Heart right ventricle (tissue), 16 donors: ENCODE data around the gene SGSH. TPM values are rescaled to one million over a fixed set of nuclear protein-coding genes. Genes with fewer than 3 reads are reported as not detected.

ENCODE experiments used
- ATAC-seq, 8 donors: fragments of 200-7000 bp; cut with Tn5 transposase; one replicate each; pipeline ENCODE4 v1.9.1; 2020; ENCODE audit warnings: mild to moderate bottlenecking in 8 of 8, moderate library complexity in 8 of 8, moderate number of reproducible peaks in 1 of 8
- DNase-seq, 2 donors: peaks; one replicate each; pipeline ENCODE4 v3.0.0-alpha.2; 2020
- H3K27ac ChIP-seq, 10 donors: fragments of 200-600 bp; sonication (generic) in 2 of 10; one replicate each; pipeline versions ENCODE4 v1.5.0 to v1.8.0; 2020 to 2022; ENCODE audit warnings: mild to moderate bottlenecking in 3 of 10
- H3K27me3 ChIP-seq, 7 donors: fragments of 200-600 bp; one replicate each; pipeline ENCODE4 v1.8.0; 2021 to 2022; ENCODE audit warnings: mild to moderate bottlenecking in 2 of 7
- H3K36me3 ChIP-seq, 9 donors: fragments of 200-600 bp; sonication (generic) in 1 of 9; one replicate each; pipeline versions ENCODE4 v1.5.0 to v1.8.0; 2020 to 2022; ENCODE audit warnings: mild to moderate bottlenecking in 2 of 9
- H3K4me1 ChIP-seq, 9 donors: fragments of 200-600 bp; sonication (generic) in 1 of 9; one replicate each; pipeline versions ENCODE4 v1.5.0 to v1.8.0; 2020 to 2022; ENCODE audit warnings: mild to moderate bottlenecking in 4 of 9
- H3K4me3 ChIP-seq, 10 donors: fragments of 200-600 bp; sonication (generic) in 2 of 10; one replicate each; pipeline versions ENCODE4 v1.5.0 to v1.8.0; 2020 to 2022; ENCODE audit warnings: mild to moderate bottlenecking in 7 of 10, moderate library complexity in 2 of 10
- H3K9me3 ChIP-seq, 11 donors: fragments of 200-600 bp in 10 of 11; sonication (generic) in 2 of 11; one replicate each; pipeline versions ENCODE4 v1.5.0 to v1.8.0; 2013 to 2022; ENCODE audit warnings: mild to moderate bottlenecking in 2 of 11, control low read depth in 1 of 11, moderate library complexity in 1 of 11
- WGBS, 2 donors: extraction: QIAGEN DNeasy Blood & Tissue Kit; methylation state at CpG; one replicate each; pipeline ENCODE4 v1.1.7; 2013; ENCODE audit warnings: inconsistent platforms in 1 of 2; 5-methylcytosine and 5-hydroxymethylcytosine counted together
- intact Hi-C, 10 donors: fragments of 100-400 bp; cut with DNase I; formaldehyde crosslinking; loops; one replicate each; pipeline versions ENCODE4 v1.11.1 to v1.14.2; 2022
- polyA plus RNA-seq, 2 donors: library from polyadenylated mRNA; stranded (reverse); fragments of 200-250 nt; gene quantifications; one replicate each; pipeline ENCODE4 v1.2.3, GENCODE V29; 2013
- total RNA-seq, 10 donors: library from RNA; stranded (reverse); fragmentation: NEBNext Ultra II Directional in 3 of 10; extraction: Animal tissue kit (Norgen Biotek cat#: 25700) in 3 of 10; gene quantifications; one replicate each; pipeline versions ENCODE4 v1.2.1 to v1.2.4, GENCODE V29; 2021 to 2023
- TF ChIP-seq, protein P1 (sequence below), 9 donors: fragments of 200-600 bp; sonication (generic) in 2 of 9; IDR thresholded peaks; one replicate each; pipeline versions ENCODE4 v1.5.0 to v1.8.0; 2021 to 2022; ENCODE audit warnings: antibody characterized with exemption in 9 of 9, mild to moderate bottlenecking in 5 of 9, moderate library complexity in 1 of 9
- donor health status: Arrhythmogenic right ventricular cardiomyopathy.
- donor health status: ischemic (EF 13 %, LVEDD 7.1; RV severe dilation, severe dysfunction).
- donor health status: healthy with polysubstance abuse.
- donor health status: DM: no; HTN: yes; CAD: no.
- donor health status: DM: no; HTN: no; CAD: no.
- donor health status: ischemic (EF 25% LVEDD 6.9; RV normal size, moderate dysfunction).
- donor health status: ischemic (EF 25% LVEDD 5.7; RV mildly dilated, moderate dysfunction).
- donor health status: healthy.
- donor health status: DM: yes; HTN: yes; CAD: no.
- donor health status: Ischemic cardiomyopathy.
- donor health status: ischemic (EF 35%, LVEDD 5.7; RV mildly dilated, moderate dysfunction).
- donor health status: nonischemic (EF 11% LVEDD 7.7; RV severe dilation, severe dysfunction).
- donor health status: DM: yes; HTN: yes; CAD: no.
- donor health status: PGD.
- donor health status: ischemic (EF 29% LVEDD 5.4; RV normal size, mild dysfunction).
- donor health status: nonischemic (EF 23%, LVEDD 6.1; RV moderate dilation, normal function).

Gene SGSH
- total and polyA plus RNA-seq, 12 donors: 7.3 to 21.7 (median 14.0) TPM

DNA sequence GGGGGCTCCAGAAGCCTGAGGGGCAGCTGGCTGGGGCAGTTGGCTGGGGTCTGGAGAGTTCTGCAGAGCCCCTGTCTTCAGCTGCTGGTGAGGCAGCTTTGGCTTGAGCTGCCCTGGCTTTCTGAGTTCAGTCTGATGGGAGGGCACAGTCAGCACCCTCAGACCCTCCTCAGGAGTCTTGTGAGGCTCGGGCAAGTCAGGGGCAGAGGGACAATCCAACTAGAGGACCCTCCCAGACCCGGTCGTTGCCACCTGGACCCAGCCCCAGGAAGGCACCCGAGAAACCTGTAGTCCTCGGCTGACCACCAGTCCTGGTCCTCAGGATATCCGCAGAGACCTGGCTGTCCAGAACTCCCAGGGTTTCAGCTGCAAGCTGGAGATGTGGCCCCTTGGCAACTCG lies 48.5 kb downstream of the SGSH start:
- H3K4me3 ChIP-seq: no peak overlapping the region
- H3K9me3 ChIP-seq: no peaks in the 10 kb centered on the region
- TF ChIP-seq, protein P1, sequence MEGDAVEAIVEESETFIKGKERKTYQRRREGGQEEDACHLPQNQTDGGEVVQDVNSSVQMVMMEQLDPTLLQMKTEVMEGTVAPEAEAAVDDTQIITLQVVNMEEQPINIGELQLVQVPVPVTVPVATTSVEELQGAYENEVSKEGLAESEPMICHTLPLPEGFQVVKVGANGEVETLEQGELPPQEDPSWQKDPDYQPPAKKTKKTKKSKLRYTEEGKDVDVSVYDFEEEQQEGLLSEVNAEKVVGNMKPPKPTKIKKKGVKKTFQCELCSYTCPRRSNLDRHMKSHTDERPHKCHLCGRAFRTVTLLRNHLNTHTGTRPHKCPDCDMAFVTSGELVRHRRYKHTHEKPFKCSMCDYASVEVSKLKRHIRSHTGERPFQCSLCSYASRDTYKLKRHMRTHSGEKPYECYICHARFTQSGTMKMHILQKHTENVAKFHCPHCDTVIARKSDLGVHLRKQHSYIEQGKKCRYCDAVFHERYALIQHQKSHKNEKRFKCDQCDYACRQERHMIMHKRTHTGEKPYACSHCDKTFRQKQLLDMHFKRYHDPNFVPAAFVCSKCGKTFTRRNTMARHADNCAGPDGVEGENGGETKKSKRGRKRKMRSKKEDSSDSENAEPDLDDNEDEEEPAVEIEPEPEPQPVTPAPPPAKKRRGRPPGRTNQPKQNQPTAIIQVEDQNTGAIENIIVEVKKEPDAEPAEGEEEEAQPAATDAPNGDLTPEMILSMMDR (IDR thresholded peaks at IDR 0.05): no peak
- no peaks in the 10 kb centered on the region for H3K36me3 ChIP-seq
- intact Hi-C loops: no loop called here
- no peak for DNase-seq
- H3K4me1 ChIP-seq: peaks cover 0 to 7% (median 0%) of the 10 kb centered on the region in 9 donors
- H3K27me3 ChIP-seq: peaks cover 0 to 10% (median 3%) of the 10 kb centered on the region in 7 donors
- no peak overlapping the region for H3K27ac ChIP-seq
- peak in 1 of 8 donors; percentile 30 for ATAC-seq
- WGBS, 2 donors: 87 to 94% methylated on average over 7 of the region's 7 CpGs

DNA sequence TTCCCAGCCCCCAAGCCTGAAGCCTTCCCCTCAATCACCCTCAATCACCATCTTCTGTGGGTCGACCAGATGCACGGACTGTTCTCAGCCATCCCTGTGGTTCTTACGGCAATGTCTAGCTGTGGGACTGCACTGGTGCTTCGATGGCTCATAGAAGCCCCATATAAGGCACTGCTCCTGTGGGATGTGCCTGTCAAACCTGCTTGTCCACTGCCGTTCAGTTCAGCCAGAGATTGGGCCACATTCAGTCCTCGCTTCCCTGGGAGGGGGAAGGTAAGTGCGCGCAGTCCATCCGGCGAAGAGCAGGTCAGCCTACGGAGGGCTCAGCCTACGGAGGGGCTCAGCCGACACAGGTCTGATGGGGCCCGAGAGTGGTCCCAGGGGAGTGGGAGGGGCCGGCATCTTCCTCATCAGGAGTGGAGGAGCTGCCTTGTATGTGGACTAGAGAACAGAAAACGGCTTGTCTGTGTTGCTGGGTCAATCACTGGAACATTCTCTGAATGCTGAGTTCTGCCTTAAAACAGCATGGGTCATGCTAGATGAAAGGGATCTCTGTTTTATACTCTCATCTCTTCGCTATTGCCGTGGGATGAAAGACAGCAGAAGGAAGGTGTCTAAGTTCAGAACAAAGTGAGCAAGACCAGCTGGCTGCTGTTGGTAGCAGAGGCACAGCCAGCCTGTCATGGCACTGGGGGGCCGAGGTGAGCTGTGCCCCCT lies 50.2 kb downstream of the SGSH start, which contains the start of gene CARD14:
TSS of gene CARD14 (plus strand) at position 247 of the 717 bp plus-strand sequence. CDS start 11,409 bp downstream, outside the sequence.
- no peak for ATAC-seq
- 61 to 66% methylated on average over 19 of the region's 19 CpGs for WGBS, 2 donors

DNA sequence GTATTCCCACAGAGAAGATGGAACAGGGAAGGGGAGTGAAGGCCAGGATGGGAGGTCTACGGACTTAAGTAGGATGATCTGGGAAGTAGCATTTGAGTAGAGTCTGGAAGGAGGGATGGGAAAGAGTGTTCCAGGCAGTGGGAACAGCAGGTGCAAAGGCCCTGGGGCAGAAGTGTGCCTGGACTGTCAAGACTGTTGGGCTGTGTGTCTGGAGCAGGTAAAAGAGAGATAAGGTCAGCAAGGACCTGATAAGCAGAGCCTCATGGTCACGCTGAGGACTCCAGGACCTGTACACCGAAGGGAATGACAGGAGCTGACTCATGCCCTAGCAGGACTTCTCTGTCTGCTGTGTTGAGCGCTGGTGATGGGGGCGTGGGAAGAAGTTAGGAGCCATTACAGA lies 51.0 kb downstream of the SGSH start:
- Histone ChIP-seq H3K27me3 (peaks cover 0 to 14% (median 0%) of the 10 kb centered on the region in 7 donors), H3K4me1 (no peaks in the 10 kb centered on the region), H3K36me3 (no peaks in the 10 kb centered on the region), H3K4me3 (no peak overlapping the region), H3K9me3 (no peaks in the 10 kb centered on the region), H3K27ac (no peak overlapping the region)
- ATAC-seq: no peak
- TF ChIP-seq, protein P1 (IDR thresholded peaks at IDR 0.05): no peak
- WGBS, 2 donors: 82 to 92% methylated on average over 5 of the region's 5 CpGs
- DNase-seq: no peak
- intact Hi-C loops: no loop called here

More for the DNA sequence above, 50.2 kb downstream of the SGSH start, which contains the start of gene CARD14:
- no peaks in the 10 kb centered on the region for H3K36me3 ChIP-seq
- intact Hi-C loops: no loop called here
- no peak for DNase-seq
- H3K4me1 ChIP-seq: no peaks in the 10 kb centered on the region
- TF ChIP-seq, protein P1 (IDR thresholded peaks at IDR 0.05): no peak
- H3K9me3 ChIP-seq: no peaks in the 10 kb centered on the region
- no peak within 1 kb of the TSS for H3K4me3 ChIP-seq
- H3K27ac ChIP-seq: no peak within 1 kb of the TSS
- H3K27me3 ChIP-seq: peaks cover 0 to 14% (median 0%) of the 10 kb centered on the region in 7 donors

DNA sequence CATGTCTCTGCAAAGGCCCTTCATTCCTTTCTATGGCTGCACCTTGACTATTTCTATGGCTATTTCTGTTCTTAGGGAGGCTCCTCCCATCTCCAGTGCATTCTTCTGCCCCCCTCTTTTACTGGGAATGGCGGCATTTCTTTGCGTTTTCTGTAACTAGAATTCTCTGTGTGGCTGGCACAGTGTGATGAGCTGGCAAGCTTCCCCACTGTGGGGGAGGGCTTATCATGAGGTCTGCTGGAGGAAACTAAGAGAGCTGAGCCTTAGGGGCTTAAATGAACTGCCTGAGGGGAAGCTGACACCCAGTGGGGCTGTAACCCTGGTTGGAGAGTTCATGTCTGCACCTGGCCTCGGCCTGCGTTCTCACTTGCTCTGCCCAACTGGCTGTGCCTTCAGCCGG lies 51.8 kb downstream of the SGSH start:
- no peak for ATAC-seq
- H3K36me3 ChIP-seq: no peaks in the 10 kb centered on the region
- TF ChIP-seq, protein P1 (IDR thresholded peaks at IDR 0.05): no peak
- peaks cover 0 to 14% (median 0%) of the 10 kb centered on the region in 7 donors for H3K27me3 ChIP-seq
- H3K4me1 ChIP-seq: no peaks in the 10 kb centered on the region
- WGBS, 2 donors: 66 to 75% methylated on average over 5 of the region's 5 CpGs
- intact Hi-C loops: no loop called here
- no peak overlapping the region for H3K4me3 ChIP-seq
- DNase-seq: no peak
- H3K9me3 ChIP-seq: no peaks in the 10 kb centered on the region
- no peak overlapping the region for H3K27ac ChIP-seq
